ENCODE results near the gene CLDN14.

- no peak for TF ChIP-seq CTCF (IDR thresholded peaks at IDR 0.05; ENCODE audit: low read length)
- TF ChIP-seq EZH2phosphoT487 (IDR thresholded peaks at IDR 0.05; ENCODE audit: low read length), result no peak
- TF ChIP-seq EZH2 (optimal IDR thresholded peaks at IDR 0.05; ENCODE audit: low read depth, low read length), result no peak
Observed at GRCh38 chr21:36480618-36481017, 696 bp upstream of the CLDN14 start.
